Osteocyte (in vitro differentiated cells): ENCODE measurements around the gene BMPR1A. TPM values are rescaled to one million over a fixed set of nuclear protein-coding genes. Genes with fewer than 3 reads are reported as not detected.

ENCODE experiments used
- DNase-seq: peaks from one replicate; pipeline ENCODE4 v3.0.0; 2021; ENCODE audit warnings: mixed read lengths; ENCODE audit not compliant: unreplicated experiment; ENCODE audit errors: extremely low spot score
- H3K27ac Mint-ChIP-seq: one replicate; pipeline ENCODE4 v1.8.0; 2021; ENCODE audit warnings: mild to moderate bottlenecking, mixed read lengths; ENCODE audit not compliant: unreplicated experiment
- H3K27me3 Mint-ChIP-seq: one replicate; pipeline ENCODE4 v1.8.0; 2021; ENCODE audit warnings: mixed read lengths; ENCODE audit not compliant: unreplicated experiment
- H3K36me3 Mint-ChIP-seq: one replicate; pipeline ENCODE4 v1.8.0; 2021; ENCODE audit warnings: mixed read lengths; ENCODE audit not compliant: unreplicated experiment
- H3K4me1 Mint-ChIP-seq: one replicate; pipeline ENCODE4 v1.8.0; 2021; ENCODE audit warnings: mixed read lengths; ENCODE audit not compliant: unreplicated experiment
- H3K4me3 Mint-ChIP-seq: one replicate; pipeline ENCODE4 v1.8.0; 2021; ENCODE audit warnings: mild to moderate bottlenecking, moderate library complexity, mixed read lengths; ENCODE audit not compliant: unreplicated experiment
- H3K9me3 Mint-ChIP-seq: one replicate; pipeline ENCODE4 v1.8.0; 2021; ENCODE audit warnings: mixed read lengths; ENCODE audit not compliant: unreplicated experiment
- CTCF ChIP-seq: fragments of 200-600 bp; sonication (generic); IDR thresholded peaks from 2 replicates; pipeline ENCODE4 v1.5.0; 2021; ENCODE audit warnings: antibody characterized with exemption, mild to moderate bottlenecking, moderate library complexity
- total RNA-seq: library from RNA; stranded (reverse); gene quantifications from 2 replicates; pipeline ENCODE4 v1.2.1, GENCODE V29; 2021

Gene BMPR1A
- total RNA-seq, 1 donor from 2014 or later: 75.5 TPM

GRCh38 chr10:86855513-86855912 lies 99.1 kb downstream of the BMPR1A start:
- H3K27ac Mint-ChIP-seq: peak overlapping the region; percentile 52
- peaks cover 33% of the 10 kb centered on the region for H3K36me3 Mint-ChIP-seq
- TF ChIP-seq CTCF: no peak
- H3K4me1 Mint-ChIP-seq: peaks cover 10% of the 10 kb centered on the region
- H3K9me3 Mint-ChIP-seq: peaks cover 8% of the 10 kb centered on the region
- DNase-seq: no peak
- no peaks in the 10 kb centered on the region for H3K27me3 Mint-ChIP-seq
- H3K4me3 Mint-ChIP-seq: no peak overlapping the region

DNA sequence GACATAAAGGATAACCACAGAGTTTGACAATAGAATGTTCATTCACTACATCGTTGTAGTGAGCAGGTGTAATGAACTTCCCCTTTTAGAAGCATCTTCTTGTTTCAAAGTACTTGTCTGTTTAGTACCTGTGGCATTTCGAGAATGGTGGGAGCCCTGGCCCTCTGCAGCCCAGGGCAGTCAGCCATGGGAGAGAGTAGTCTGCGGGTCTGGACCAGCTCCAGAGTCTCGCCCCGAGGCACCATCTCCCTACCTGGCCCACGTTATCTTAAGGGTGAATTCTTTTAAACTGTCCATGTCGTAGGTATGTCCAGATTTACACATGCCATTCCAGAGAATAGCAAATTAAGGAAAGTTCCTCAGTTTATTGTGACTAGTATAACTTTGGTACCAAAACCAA lies 99.7 kb downstream of the BMPR1A start:
- no peaks in the 10 kb centered on the region for H3K27me3 Mint-ChIP-seq
- no peak for TF ChIP-seq CTCF
- no peak for DNase-seq
- no peak overlapping the region for H3K27ac Mint-ChIP-seq
- peaks cover 33% of the 10 kb centered on the region for H3K36me3 Mint-ChIP-seq
- peaks cover 8% of the 10 kb centered on the region for H3K9me3 Mint-ChIP-seq
- no peak overlapping the region for H3K4me3 Mint-ChIP-seq
- peaks cover 12% of the 10 kb centered on the region for H3K4me1 Mint-ChIP-seq

DNA sequence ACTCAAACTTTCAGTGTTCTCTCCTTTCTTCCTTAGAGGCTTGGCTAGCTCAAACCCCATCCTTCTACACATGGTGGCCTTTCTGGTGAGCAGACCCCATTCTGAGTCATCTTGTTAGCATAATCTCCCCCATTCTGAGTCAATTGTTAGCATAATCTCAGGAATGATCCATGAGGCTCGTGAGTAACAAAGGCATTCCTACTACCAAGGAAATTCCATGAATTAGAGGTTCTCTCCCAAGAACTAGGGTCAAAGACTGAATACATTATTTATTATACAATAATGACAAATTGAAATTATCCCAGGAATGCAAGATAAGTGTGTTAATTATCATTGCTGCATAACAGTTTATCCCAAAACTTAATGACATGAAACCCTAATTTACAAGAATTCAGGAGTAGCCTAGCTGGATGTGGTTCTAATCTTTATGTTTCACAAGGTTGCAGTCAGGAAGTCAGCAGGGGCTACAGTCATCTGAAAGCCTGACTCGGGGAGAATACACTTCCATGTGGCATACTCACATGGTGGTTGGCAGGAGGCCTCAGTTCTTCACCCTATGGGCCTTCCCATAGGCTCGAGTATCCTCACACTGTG lies 100.8 kb downstream of the BMPR1A start:
- peaks cover 13% of the 10 kb centered on the region for H3K9me3 Mint-ChIP-seq
- H3K27me3 Mint-ChIP-seq: no peaks in the 10 kb centered on the region
- H3K4me3 Mint-ChIP-seq: no peak overlapping the region
- no peak for DNase-seq
- H3K27ac Mint-ChIP-seq: peak overlapping the region; percentile 18
- peaks cover 30% of the 10 kb centered on the region for H3K36me3 Mint-ChIP-seq
- TF ChIP-seq CTCF: no peak
- peaks cover 23% of the 10 kb centered on the region for H3K4me1 Mint-ChIP-seq

- Mint-ChIP-seq H3K27ac (no peak overlapping the region), H3K4me1 (peaks cover 30% of the 10 kb centered on the region)
Observed at GRCh38 chr10:86858011-86858410, 101.6 kb downstream of the BMPR1A start.

DNA sequence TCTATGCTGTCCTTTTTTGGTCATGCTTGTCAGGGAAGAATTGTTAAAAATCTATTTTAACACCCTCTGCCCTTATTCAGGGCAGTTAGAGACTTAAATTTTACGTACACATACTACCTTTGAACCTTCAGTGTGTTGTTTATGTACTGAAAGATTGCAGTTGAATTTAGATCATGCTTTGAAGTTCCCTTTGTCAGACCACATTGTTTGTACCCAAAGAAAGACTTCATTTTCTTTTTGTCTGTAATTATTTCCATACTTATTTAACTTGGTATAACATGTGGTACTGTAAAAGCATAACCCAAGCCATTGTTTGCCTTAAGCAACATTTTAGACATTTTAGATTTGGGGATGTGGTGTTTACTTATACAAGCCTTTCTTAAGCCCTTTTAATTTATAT lies 104.9 kb downstream of the BMPR1A start:
- no peak for DNase-seq
- H3K27me3 Mint-ChIP-seq: no peaks in the 10 kb centered on the region
- peak overlapping the region; percentile 74 for H3K27ac Mint-ChIP-seq
- no peak for TF ChIP-seq CTCF
- H3K9me3 Mint-ChIP-seq: peaks cover 14% of the 10 kb centered on the region
- H3K4me1 Mint-ChIP-seq: peaks cover 45% of the 10 kb centered on the region
- H3K4me3 Mint-ChIP-seq: no peak overlapping the region
- H3K36me3 Mint-ChIP-seq: peaks cover 18% of the 10 kb centered on the region

More at GRCh38 chr10:86858011-86858410, 101.6 kb downstream of the BMPR1A start:
- no peak for TF ChIP-seq CTCF
- Mint-ChIP-seq H3K27me3 (no peaks in the 10 kb centered on the region), H3K4me3 (no peak overlapping the region), H3K9me3 (peaks cover 14% of the 10 kb centered on the region), H3K36me3 (peaks cover 27% of the 10 kb centered on the region)
- no peak for DNase-seq
